HEK293 (cell line): ENCODE results near the gene MNT.

Experiments used
- CTCF ChIA-PET: fragments of 350-600 bp; formaldehyde crosslinking; extraction: SDS; loops from one replicate; lab custom pipeline; 2021; ENCODE audit warnings: antibody characterized with exemption; lab: Yijun Ruan, JAX
- POLR2A ChIA-PET: fragments of 300-600 bp; formaldehyde crosslinking; extraction: SDS; loops from one replicate; lab custom pipeline; 2020; ENCODE audit warnings: antibody characterized with exemption, inconsistent platforms; lab: Yijun Ruan, JAX
- H3K27ac ChIP-seq: fragments of 200-500 bp; sonication (Bioruptor generic); 2 replicates; pipeline ENCODE4 v1.5.1; 2014; ENCODE audit warnings: low read depth, low read length, control low read depth, inconsistent platforms; ENCODE audit errors: extremely low read depth
- H3K36me3 ChIP-seq, 2 experiments: fragments of 200-500 bp in 1 of 2; sonication (Bioruptor generic) in 1 of 2; 1 replicate in 1 of 2; 2 replicates in 1 of 2; pipeline ENCODE4 v1.5.1; 2014 to 2017; ENCODE audit warnings: inconsistent platforms in 2 of 2, low read length in 2 of 2; ENCODE audit not compliant: control insufficient read depth in 2 of 2, insufficient read depth in 1 of 2
- H3K4me1 ChIP-seq: fragments of 200-500 bp; sonication (Bioruptor generic); 2 replicates; pipeline ENCODE4 v1.5.1; 2014; ENCODE audit warnings: mild to moderate bottlenecking, low read length, inconsistent platforms; ENCODE audit not compliant: control insufficient read depth, insufficient read depth
- H3K4me3 ChIP-seq: 2 replicates; pipeline ENCODE4 v1.5.1; 2011; ENCODE audit warnings: low read depth, mild to moderate bottlenecking, control low read depth, low read length, moderate library complexity
- H3K9me3 ChIP-seq: fragments of 200-500 bp; sonication (Bioruptor generic); 2 replicates; pipeline ENCODE4 v1.5.1; 2014; ENCODE audit warnings: low read depth, low read length, inconsistent platforms; ENCODE audit not compliant: control insufficient read depth, insufficient read depth
- GLIS2 ChIP-seq: fragments of 450-650 bp; formaldehyde crosslinking; IDR thresholded peaks from 2 replicates; pipeline ENCODE4 v1.5.1; 2016; ENCODE audit warnings: missing biosample characterization, missing genetic modification characterization
- MZF1 ChIP-seq: fragments of 450-650 bp; formaldehyde crosslinking; IDR thresholded peaks from 2 replicates; pipeline ENCODE4 v1.5.1; 2017; ENCODE audit warnings: missing biosample characterization, missing genetic modification characterization, borderline replicate concordance
- SALL2 ChIP-seq: fragments of 450-650 bp; formaldehyde crosslinking; IDR thresholded peaks from 2 replicates; pipeline ENCODE4 v1.5.0; 2017; ENCODE audit warnings: missing biosample characterization, mild to moderate bottlenecking, missing genetic modification characterization, borderline replicate concordance
- SCRT2 ChIP-seq: fragments of 450-650 bp; formaldehyde crosslinking; IDR thresholded peaks from 2 replicates; pipeline ENCODE4 v1.5.1; 2016; ENCODE audit warnings: missing biosample characterization, missing genetic modification characterization
- ZFHX2 ChIP-seq: fragments of 450-650 bp; formaldehyde crosslinking; conservative IDR thresholded peaks from 2 replicates; pipeline ENCODE4 v1.5.1; 2016; ENCODE audit warnings: missing biosample characterization, missing genetic modification characterization
- ZNF16 ChIP-seq: fragments of 450-650 bp; formaldehyde crosslinking; IDR thresholded peaks from 2 replicates; pipeline ENCODE4 v1.5.1; 2016; ENCODE audit warnings: low read depth, missing biosample characterization, missing genetic modification characterization
- ZNF175 ChIP-seq: fragments of 450-650 bp; formaldehyde crosslinking; IDR thresholded peaks from 2 replicates; pipeline ENCODE4 v1.5.1; 2016; ENCODE audit warnings: missing biosample characterization, missing genetic modification characterization
- ZNF202 ChIP-seq: fragments of 450-650 bp; formaldehyde crosslinking; IDR thresholded peaks from 2 replicates; pipeline ENCODE4 v1.5.1; 2016; ENCODE audit warnings: missing biosample characterization, missing genetic modification characterization, borderline replicate concordance
- ZNF335 ChIP-seq: fragments of 450-650 bp; formaldehyde crosslinking; conservative IDR thresholded peaks from 2 replicates; pipeline ENCODE4 v1.5.1; 2016; ENCODE audit warnings: missing biosample characterization, missing genetic modification characterization
- ZNF585B ChIP-seq: fragments of 450-650 bp; formaldehyde crosslinking; IDR thresholded peaks from 2 replicates; pipeline ENCODE4 v1.5.1; 2016; ENCODE audit warnings: missing biosample characterization, missing genetic modification characterization
- ZNF623 ChIP-seq: fragments of 450-650 bp; formaldehyde crosslinking; IDR thresholded peaks from 2 replicates; pipeline ENCODE4 v1.5.1; 2016; ENCODE audit warnings: missing biosample characterization, missing genetic modification characterization
- ZNF837 ChIP-seq: fragments of 450-650 bp; formaldehyde crosslinking; IDR thresholded peaks from 2 replicates; pipeline ENCODE4 v1.5.1; 2016; ENCODE audit warnings: missing biosample characterization, missing genetic modification characterization
- ZSCAN30 ChIP-seq: fragments of 450-650 bp; IDR thresholded peaks from 2 replicates; pipeline ENCODE4 v1.5.1; 2018; ENCODE audit warnings: missing biosample characterization, mild to moderate bottlenecking, missing genetic modification characterization, moderate library complexity
- ZXDB ChIP-seq: fragments of 450-650 bp; formaldehyde crosslinking; IDR thresholded peaks from 2 replicates; pipeline ENCODE4 v1.5.1; 2016; ENCODE audit warnings: missing biosample characterization, missing genetic modification characterization
- TF ChIP-seq, protein P1 (sequence below): fragments of 450-650 bp; formaldehyde crosslinking; IDR thresholded peaks from 2 replicates; pipeline ENCODE4 v1.5.1; 2016; ENCODE audit warnings: missing biosample characterization, missing genetic modification characterization
- TF ChIP-seq, protein P2 (sequence below): IDR thresholded peaks from 2 replicates; pipeline ENCODE4 v1.6.1; 2011; ENCODE audit warnings: mild to moderate bottlenecking, low read depth, low read length, borderline replicate concordance
- TF ChIP-seq, protein P3 (sequence below): fragments of 450-650 bp; formaldehyde crosslinking; IDR thresholded peaks from 2 replicates; pipeline ENCODE4 v1.5.1; 2016; ENCODE audit warnings: missing biosample characterization, missing genetic modification characterization, low read depth
- TF ChIP-seq, protein P4 (sequence below): fragments of 450-650 bp; formaldehyde crosslinking; IDR thresholded peaks from 2 replicates; pipeline ENCODE4 v1.5.1; 2017; ENCODE audit warnings: missing biosample characterization, mild to moderate bottlenecking, missing genetic modification characterization, moderate library complexity
- TF ChIP-seq, protein P5 (sequence below): fragments of 450-650 bp; formaldehyde crosslinking; IDR thresholded peaks from 2 replicates; pipeline ENCODE4 v1.5.1; 2016; ENCODE audit warnings: missing biosample characterization, missing genetic modification characterization
- TF ChIP-seq, protein P6 (sequence below): fragments of 450-650 bp; formaldehyde crosslinking; IDR thresholded peaks from 2 replicates; pipeline ENCODE4 v1.5.1; 2016; ENCODE audit warnings: missing biosample characterization, missing genetic modification characterization
- TF ChIP-seq, protein P7 (sequence below): fragments of 450-650 bp; formaldehyde crosslinking; optimal IDR thresholded peaks from 2 replicates; pipeline ENCODE3; 2016; ENCODE audit warnings: missing biosample characterization, mild to moderate bottlenecking, missing genetic modification characterization
- TF ChIP-seq, protein P8 (sequence below): fragments of 450-650 bp; formaldehyde crosslinking; IDR thresholded peaks from 2 replicates; pipeline ENCODE4 v1.5.1; 2016; ENCODE audit warnings: missing biosample characterization, missing genetic modification characterization

MNT gene

DNA sequence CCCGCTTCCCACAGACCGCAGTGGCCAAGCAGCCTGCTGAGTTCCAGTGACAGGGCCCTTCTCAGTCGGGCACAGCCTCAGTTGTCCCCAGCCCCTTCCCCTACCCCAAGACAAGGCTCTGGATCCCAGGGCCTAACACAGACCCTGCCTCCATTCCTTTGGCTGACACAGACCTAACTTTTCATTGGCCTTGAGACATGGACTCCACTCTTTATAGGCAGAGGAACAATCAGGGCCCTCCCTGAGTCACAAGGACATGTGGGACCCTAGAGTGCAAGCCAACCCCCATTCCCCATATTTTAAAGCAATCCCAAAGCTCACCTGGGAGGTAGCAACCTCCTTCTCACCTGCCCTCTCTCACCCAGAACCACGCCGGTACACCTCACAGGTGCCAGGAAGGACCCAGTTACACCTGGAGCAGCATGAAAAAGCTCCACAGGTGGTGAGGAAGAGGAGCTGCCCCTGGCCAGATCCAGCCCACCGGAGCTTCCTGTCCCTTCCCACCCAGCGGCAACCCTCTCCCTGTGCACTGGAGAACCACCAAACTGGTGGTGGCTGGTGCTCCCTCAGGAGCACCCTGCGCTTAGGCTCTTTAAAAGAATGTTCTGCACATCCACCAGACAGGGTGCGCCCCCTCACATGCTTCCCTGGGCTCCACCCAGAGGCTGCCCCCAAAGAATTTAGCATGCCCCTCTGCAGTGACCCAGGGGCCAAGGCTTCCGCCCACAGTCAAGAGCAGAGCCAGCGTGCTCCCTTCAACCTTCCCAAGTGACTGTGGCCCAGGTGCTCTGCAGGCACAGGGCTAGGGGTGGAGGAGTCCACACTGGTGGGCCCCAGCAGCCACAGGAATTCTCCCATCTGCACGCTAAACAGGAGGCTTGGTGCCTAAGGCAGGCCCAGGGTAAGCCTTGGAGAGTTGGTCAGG lies 3.4 kb downstream of the MNT start:
- Histone ChIP-seq H3K27ac (peak overlapping the region; percentile 60), H3K4me1 (peaks cover 40% of the 10 kb centered on the region), H3K36me3 (no peaks in the 10 kb centered on the region), H3K9me3 (no peaks in the 10 kb centered on the region), H3K4me3 (no peak overlapping the region)
- ChIA-PET POLR2A (interaction anchor here (0.5 kb wide), 1 partner anchor 18 kb away, joined by 3 read pairs; no protein-coding TSS in a partner anchor), CTCF (interaction anchor here (0.6 to 11.4 kb wide), 5 partner anchors 10 to 676 kb away, joined by 3 to 116 read pairs (median 5); no protein-coding TSS in a partner anchor)
- peak; percentile 21; the same call in 1 of the 2 replicates for TF ChIP-seq ZNF585B (tag by site-specific recombination)
- TF ChIP-seq ZSCAN30 (tag by site-specific recombination): no peak
- no peak for TF ChIP-seq ZXDB (tag by site-specific recombination)
- TF ChIP-seq, protein P1, sequence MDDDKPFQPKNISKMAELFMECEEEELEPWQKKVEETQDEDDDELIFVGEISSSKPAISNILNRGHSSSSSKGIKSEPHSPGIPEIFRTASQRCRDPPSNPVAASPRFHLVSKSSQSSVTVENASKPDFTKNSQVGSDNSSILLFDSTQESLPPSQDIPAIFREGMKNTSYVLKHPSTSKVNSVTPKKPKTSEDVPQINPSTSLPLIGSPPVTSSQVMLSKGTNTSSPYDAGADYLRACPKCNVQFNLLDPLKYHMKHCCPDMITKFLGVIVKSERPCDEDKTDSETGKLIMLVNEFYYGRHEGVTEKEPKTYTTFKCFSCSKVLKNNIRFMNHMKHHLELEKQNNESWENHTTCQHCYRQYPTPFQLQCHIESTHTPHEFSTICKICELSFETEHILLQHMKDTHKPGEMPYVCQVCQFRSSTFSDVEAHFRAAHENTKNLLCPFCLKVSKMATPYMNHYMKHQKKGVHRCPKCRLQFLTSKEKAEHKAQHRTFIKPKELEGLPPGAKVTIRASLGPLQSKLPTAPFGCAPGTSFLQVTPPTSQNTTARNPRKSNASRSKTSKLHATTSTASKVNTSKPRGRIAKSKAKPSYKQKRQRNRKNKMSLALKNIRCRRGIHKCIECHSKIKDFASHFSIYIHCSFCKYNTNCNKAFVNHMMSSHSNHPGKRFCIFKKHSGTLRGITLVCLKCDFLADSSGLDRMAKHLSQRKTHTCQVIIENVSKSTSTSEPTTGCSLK: no peak
- TF ChIP-seq, protein P2, sequence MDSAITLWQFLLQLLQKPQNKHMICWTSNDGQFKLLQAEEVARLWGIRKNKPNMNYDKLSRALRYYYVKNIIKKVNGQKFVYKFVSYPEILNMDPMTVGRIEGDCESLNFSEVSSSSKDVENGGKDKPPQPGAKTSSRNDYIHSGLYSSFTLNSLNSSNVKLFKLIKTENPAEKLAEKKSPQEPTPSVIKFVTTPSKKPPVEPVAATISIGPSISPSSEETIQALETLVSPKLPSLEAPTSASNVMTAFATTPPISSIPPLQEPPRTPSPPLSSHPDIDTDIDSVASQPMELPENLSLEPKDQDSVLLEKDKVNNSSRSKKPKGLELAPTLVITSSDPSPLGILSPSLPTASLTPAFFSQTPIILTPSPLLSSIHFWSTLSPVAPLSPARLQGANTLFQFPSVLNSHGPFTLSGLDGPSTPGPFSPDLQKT: no peak
- no peak for TF ChIP-seq MZF1
- no peak for TF ChIP-seq ZNF335 (tag by site-specific recombination)
- TF ChIP-seq, protein P3, sequence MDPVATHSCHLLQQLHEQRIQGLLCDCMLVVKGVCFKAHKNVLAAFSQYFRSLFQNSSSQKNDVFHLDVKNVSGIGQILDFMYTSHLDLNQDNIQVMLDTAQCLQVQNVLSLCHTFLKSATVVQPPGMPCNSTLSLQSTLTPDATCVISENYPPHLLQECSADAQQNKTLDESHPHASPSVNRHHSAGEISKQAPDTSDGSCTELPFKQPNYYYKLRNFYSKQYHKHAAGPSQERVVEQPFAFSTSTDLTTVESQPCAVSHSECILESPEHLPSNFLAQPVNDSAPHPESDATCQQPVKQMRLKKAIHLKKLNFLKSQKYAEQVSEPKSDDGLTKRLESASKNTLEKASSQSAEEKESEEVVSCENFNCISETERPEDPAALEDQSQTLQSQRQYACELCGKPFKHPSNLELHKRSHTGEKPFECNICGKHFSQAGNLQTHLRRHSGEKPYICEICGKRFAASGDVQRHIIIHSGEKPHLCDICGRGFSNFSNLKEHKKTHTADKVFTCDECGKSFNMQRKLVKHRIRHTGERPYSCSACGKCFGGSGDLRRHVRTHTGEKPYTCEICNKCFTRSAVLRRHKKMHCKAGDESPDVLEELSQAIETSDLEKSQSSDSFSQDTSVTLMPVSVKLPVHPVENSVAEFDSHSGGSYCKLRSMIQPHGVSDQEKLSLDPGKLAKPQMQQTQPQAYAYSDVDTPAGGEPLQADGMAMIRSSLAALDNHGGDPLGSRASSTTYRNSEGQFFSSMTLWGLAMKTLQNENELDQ (tag by site-specific recombination): no peak
- peak; percentile 22; the same call in 1 of the 2 replicates for TF ChIP-seq ZFHX2
- no peak for TF ChIP-seq ZNF623
- TF ChIP-seq, protein P4, sequence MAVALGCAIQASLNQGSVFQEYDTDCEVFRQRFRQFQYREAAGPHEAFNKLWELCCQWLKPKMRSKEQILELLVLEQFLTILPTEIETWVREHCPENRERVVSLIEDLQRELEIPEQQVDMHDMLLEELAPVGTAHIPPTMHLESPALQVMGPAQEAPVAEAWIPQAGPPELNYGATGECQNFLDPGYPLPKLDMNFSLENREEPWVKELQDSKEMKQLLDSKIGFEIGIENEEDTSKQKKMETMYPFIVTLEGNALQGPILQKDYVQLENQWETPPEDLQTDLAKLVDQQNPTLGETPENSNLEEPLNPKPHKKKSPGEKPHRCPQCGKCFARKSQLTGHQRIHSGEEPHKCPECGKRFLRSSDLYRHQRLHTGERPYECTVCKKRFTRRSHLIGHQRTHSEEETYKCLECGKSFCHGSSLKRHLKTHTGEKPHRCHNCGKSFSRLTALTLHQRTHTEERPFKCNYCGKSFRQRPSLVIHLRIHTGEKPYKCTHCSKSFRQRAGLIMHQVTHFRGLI (tag by site-specific recombination): no peak
- no peak for TF ChIP-seq ZNF175
- no peak for TF ChIP-seq ZNF202 (tag by site-specific recombination)
- TF ChIP-seq ZNF837 (tag by site-specific recombination): no peak
- TF ChIP-seq, protein P5, sequence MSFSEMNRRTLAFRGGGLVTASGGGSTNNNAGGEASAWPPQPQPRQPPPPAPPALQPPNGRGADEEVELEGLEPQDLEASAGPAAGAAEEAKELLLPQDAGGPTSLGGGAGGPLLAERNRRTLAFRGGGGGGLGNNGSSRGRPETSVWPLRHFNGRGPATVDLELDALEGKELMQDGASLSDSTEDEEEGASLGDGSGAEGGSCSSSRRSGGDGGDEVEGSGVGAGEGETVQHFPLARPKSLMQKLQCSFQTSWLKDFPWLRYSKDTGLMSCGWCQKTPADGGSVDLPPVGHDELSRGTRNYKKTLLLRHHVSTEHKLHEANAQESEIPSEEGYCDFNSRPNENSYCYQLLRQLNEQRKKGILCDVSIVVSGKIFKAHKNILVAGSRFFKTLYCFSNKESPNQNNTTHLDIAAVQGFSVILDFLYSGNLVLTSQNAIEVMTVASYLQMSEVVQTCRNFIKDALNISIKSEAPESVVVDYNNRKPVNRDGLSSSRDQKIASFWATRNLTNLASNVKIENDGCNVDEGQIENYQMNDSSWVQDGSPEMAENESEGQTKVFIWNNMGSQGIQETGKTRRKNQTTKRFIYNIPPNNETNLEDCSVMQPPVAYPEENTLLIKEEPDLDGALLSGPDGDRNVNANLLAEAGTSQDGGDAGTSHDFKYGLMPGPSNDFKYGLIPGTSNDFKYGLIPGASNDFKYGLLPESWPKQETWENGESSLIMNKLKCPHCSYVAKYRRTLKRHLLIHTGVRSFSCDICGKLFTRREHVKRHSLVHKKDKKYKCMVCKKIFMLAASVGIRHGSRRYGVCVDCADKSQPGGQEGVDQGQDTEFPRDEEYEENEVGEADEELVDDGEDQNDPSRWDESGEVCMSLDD (tag by site-specific recombination): no peak
- TF ChIP-seq SALL2 (tag by site-specific recombination): no peak
- TF ChIP-seq, protein P6, sequence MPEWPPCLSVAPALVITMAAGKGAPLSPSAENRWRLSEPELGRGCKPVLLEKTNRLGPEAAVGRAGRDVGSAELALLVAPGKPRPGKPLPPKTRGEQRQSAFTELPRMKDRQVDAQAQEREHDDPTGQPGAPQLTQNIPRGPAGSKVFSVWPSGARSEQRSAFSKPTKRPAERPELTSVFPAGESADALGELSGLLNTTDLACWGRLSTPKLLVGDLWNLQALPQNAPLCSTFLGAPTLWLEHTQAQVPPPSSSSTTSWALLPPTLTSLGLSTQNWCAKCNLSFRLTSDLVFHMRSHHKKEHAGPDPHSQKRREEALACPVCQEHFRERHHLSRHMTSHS (tag by site-specific recombination): no peak
- peak; percentile 70 for TF ChIP-seq GLIS2 (tag by site-specific recombination)
- no peak for TF ChIP-seq ZNF16
- TF ChIP-seq, protein P7, sequence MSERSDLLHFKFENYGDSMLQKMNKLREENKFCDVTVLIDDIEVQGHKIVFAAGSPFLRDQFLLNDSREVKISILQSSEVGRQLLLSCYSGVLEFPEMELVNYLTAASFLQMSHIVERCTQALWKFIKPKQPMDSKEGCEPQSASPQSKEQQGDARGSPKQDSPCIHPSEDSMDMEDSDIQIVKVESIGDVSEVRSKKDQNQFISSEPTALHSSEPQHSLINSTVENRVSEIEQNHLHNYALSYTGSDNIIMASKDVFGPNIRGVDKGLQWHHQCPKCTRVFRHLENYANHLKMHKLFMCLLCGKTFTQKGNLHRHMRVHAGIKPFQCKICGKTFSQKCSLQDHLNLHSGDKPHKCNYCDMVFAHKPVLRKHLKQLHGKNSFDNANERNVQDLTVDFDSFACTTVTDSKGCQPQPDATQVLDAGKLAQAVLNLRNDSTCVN (tag by site-specific recombination): no peak
- TF ChIP-seq, protein P8, sequence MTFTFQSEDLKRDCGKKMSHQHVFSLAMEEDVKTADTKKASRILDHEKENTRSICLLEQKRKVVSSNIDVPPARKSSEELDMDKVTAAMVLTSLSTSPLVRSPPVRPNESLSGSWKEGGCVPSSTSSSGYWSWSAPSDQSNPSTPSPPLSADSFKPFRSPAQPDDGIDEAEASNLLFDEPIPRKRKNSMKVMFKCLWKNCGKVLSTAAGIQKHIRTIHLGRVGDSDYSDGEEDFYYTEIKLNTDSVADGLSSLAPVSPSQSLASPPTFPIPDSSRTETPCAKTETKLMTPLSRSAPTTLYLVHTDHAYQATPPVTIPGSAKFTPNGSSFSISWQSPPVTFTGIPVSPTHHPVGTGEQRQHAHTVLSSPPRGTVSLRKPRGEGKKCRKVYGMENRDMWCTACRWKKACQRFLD (tag by site-specific recombination): no peak
- TF ChIP-seq SCRT2 (tag by site-specific recombination): peak; percentile 84
